ENCODE data around the gene ETFA. TPM values are rescaled to one million over a fixed set of nuclear protein-coding genes. Genes with fewer than 3 reads are reported as not detected.

ETFA gene
- total RNA-seq, 2 experiments from 2014 or later = 159 to 164 TPM

DNA sequence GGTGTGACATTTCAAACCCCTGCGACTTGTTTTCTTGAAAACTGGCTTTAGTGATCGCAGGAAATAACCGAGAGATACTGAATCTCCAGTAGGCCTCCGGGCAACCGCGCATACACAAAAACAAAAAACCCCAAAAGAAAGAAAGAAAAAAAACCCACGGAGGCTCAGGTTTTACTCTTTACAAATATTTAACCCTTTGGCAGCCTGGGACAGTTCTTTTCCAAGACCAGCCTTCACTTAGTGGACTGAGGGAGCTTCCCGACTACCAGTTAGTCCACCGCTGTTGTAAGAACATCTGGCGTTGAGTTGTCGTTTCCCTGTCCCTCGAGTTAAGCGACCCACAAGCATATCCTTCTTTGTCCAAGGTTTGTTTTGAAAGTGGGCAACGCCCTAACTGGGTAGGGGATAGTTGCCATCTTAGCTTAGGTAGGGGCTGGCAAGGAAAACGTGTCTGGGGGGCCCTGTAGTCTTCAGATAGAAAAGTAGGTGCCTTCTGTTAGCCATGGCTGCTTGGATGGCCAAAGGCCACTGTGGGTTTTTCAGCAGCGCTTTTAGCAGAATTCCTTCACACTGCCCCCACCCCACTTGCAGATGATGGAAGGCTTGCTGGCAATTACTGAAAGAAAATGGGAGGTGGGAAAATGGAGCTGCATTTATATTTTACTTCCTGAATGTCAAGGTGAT, 32.2 kb upstream of the ETFA start:
- intact Hi-C loops (cut with micrococcal nuclease) = no loop called here
- Mint-ChIP-seq H3K9me3 (no peaks in the 10 kb centered on the region), H3K4me3 (no peak overlapping the region), H3K4me1 (ENCODE audit: low read depth) (peaks cover 35% of the 10 kb centered on the region), H3K36me3 (ENCODE audit: low read depth) (peaks cover 3% of the 10 kb centered on the region), H3K27ac (no peak overlapping the region), H3K27me3 (peaks cover 74% of the 10 kb centered on the region)
- CTCF ChIA-PET = interaction anchor here (1.1 kb wide), 1 partner anchor 14 kb away, joined by 3 read pairs; no protein-coding TSS in a partner anchor
- DNase-seq (no peak), ATAC-seq (no peak)
- TF ChIP-seq, protein P1, sequence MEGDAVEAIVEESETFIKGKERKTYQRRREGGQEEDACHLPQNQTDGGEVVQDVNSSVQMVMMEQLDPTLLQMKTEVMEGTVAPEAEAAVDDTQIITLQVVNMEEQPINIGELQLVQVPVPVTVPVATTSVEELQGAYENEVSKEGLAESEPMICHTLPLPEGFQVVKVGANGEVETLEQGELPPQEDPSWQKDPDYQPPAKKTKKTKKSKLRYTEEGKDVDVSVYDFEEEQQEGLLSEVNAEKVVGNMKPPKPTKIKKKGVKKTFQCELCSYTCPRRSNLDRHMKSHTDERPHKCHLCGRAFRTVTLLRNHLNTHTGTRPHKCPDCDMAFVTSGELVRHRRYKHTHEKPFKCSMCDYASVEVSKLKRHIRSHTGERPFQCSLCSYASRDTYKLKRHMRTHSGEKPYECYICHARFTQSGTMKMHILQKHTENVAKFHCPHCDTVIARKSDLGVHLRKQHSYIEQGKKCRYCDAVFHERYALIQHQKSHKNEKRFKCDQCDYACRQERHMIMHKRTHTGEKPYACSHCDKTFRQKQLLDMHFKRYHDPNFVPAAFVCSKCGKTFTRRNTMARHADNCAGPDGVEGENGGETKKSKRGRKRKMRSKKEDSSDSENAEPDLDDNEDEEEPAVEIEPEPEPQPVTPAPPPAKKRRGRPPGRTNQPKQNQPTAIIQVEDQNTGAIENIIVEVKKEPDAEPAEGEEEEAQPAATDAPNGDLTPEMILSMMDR (IDR thresholded peaks at IDR 0.05) = no peak
- POLR2A ChIA-PET = no interaction called here

DNA sequence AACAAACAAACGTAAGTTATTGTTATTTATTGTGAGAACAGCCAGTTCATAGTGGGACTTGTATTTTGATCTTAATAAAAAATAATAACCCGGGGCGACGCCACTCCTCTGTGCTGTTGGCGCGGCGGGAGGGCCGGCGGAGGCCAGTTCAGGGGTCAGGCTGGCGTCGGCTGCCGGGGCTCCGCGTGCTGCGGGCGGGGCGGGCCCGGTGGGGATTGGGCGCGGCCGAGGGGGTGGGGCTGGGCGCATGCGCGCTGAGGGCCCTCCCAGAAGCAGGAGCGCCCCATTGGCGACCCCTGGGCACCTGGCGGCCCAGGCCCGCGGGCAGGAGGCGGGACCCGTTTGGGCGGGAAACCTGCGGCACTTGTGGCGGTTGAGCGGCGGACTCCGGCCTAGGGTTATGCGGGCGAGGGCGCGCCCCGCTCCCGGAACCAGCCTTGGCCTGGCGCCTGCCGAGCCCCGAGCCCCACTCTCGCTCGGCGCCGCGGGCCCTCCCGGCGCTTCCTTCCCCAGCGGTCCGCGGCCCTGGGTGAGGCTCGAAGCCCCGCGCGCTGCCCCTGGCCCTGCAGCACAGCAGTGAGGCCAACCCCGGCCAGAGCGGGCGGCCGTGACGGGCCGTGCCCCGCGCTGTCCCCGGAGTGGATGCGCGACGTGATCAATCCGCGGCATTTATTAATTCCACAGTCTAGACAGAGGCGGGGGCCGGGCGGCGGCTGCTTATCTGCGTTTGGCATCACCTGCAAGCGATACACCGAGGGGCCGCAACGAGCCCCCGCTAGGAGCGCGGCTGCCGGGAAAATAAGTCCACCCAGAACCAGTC, 31.3 kb upstream of the ETFA start:
- Mint-ChIP-seq H3K4me3 (no peak overlapping the region), H3K36me3 (ENCODE audit: low read depth) (no peaks in the 10 kb centered on the region), H3K9me3 (no peaks in the 10 kb centered on the region), H3K4me1 (ENCODE audit: low read depth) (peaks cover 38% of the 10 kb centered on the region), H3K27me3 (peaks cover 70% of the 10 kb centered on the region), H3K27ac (no peak overlapping the region)
- DNase-seq (no peak), ATAC-seq (no peak)
- TF ChIP-seq, protein P1 (IDR thresholded peaks at IDR 0.05) = no peak
- POLR2A ChIA-PET = no interaction called here
- intact Hi-C loops (cut with micrococcal nuclease) = no loop called here
- CTCF ChIA-PET = interaction anchor here (1.1 to 1.2 kb wide), 2 partner anchors 13 to 108 kb away, joined by 3 read pairs; no protein-coding TSS in a partner anchor

DNA sequence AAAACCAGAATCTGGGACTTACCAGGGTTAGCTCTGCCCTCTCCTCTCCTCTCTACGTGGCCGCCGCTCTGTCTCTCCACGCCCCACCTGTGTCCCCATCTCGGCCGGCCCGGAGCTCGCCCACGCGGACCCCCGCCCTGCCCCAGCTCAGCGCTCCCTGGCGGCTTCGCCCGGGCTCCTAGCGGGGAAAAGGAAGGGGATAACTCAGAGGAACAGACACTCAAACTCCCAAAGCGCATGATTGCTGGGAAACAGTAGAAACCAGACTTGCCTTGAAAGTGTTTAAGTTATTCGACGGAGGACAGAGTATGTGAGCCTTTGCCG, 30.8 kb upstream of the ETFA start:
- ChIA-PET CTCF (interaction anchor here (1.2 kb wide), 1 partner anchor 107 kb away, joined by 3 read pairs; no protein-coding TSS in a partner anchor), POLR2A (no interaction called here)
- H3K4me1 Mint-ChIP-seq (ENCODE audit: low read depth) = peaks cover 43% of the 10 kb centered on the region
- DNase-seq (no peak), ATAC-seq (no peak)
- peaks cover 74% of the 10 kb centered on the region for H3K27me3 Mint-ChIP-seq
- peak overlapping the region; percentile 47 for H3K4me3 Mint-ChIP-seq
- H3K9me3 Mint-ChIP-seq = no peaks in the 10 kb centered on the region
- H3K27ac Mint-ChIP-seq = no peak overlapping the region
- intact Hi-C loops (cut with micrococcal nuclease) = no loop called here
- TF ChIP-seq, protein P1 (IDR thresholded peaks at IDR 0.05) = no peak
- no peaks in the 10 kb centered on the region for H3K36me3 Mint-ChIP-seq (ENCODE audit: low read depth)

DNA sequence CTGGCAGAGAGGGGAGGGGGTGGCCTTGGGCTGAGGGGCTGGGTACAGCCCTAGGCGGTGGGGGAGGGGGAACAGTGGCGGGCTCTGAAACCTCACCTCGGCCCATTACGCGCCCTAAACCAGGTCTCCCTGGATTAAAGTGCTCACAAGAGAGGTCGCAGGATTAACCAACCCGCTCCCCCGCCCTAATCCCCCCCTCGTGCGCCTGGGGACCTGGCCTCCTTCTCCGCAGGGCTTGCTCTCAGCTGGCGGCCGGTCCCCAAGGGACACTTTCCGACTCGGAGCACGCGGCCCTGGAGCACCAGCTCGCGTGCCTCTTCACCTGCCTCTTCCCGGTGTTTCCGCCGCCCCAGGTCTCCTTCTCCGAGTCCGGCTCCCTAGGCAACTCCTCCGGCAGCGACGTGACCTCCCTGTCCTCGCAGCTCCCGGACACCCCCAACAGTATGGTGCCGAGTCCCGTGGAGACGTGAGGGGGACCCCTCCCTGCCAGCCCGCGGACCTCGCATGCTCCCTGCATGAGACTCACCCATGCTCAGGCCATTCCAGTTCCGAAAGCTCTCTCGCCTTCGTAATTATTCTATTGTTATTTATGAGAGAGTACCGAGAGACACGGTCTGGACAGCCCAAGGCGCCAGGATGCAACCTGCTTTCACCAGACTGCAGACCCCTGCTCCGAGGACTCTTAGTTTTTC, 30.2 kb upstream of the ETFA start:
- DNase-seq = no peak
- Mint-ChIP-seq H3K4me1 (ENCODE audit: low read depth) (peaks cover 45% of the 10 kb centered on the region), H3K27me3 (peaks cover 76% of the 10 kb centered on the region), H3K36me3 (ENCODE audit: low read depth) (no peaks in the 10 kb centered on the region), H3K4me3 (peak overlapping the region; percentile 47), H3K9me3 (no peaks in the 10 kb centered on the region), H3K27ac (no peak overlapping the region)
- no peak for ATAC-seq
- POLR2A ChIA-PET = no interaction called here
- intact Hi-C loops (cut with micrococcal nuclease) = no loop called here
- TF ChIP-seq, protein P1 (IDR thresholded peaks at IDR 0.05) = no peak
- CTCF ChIA-PET = interaction anchor here (1.2 kb wide), 1 partner anchor 107 kb away, joined by 3 read pairs; no protein-coding TSS in a partner anchor

Data from activated CD8-positive, alpha-beta T cell treated with anti-CD3 and anti-CD28 coated beads for 36 hours (primary cell).